Hematopoietic multipotent progenitor cell treated with erythropoietin and hydrocortisone succinate and interleukin-3 and kit ligand, for 17 days (in vitro differentiated cells): ENCODE data around the gene INPP5A.
A peak's percentile ranks its signal among the peaks of the same experiment; 100 is the strongest.

Experiments used
- DNase-seq: peaks from one replicate; pipeline ENCODE4 v3.0.0-alpha.2; 2015; ENCODE audit warnings: low spot score

The INPP5A gene

GRCh38 chr10:132614431-132615340 is 77.1 kb downstream of the INPP5A start:
- DNase-seq, result no peak

GRCh38 chr10:132615341-132616169 is 78.0 kb downstream of the INPP5A start:
- no peak for DNase-seq

- DNase-seq, result no peak
These were observed 78.8 kb downstream of the INPP5A start for GRCh38 chr10:132616170-132616995.

- DNase-seq, result no peak
These were observed 79.6 kb downstream of the INPP5A start for GRCh38 chr10:132616996-132617736.

GRCh38 chr10:132617737-132618052 is 80.1 kb downstream of the INPP5A start:
- no peak for DNase-seq

GRCh38 chr10:132618158-132618919 is 80.8 kb downstream of the INPP5A start:
- no peak for DNase-seq

- no peak for DNase-seq
These were observed 82.3 kb downstream of the INPP5A start for GRCh38 chr10:132619927-132620326.

- no peak for DNase-seq
These were observed 86.7 kb downstream of the INPP5A start for GRCh38 chr10:132624061-132624846.

GRCh38 chr10:132624847-132625471 is 87.4 kb downstream of the INPP5A start:
- DNase-seq, result no peak

- no peak for DNase-seq
These were observed 88.6 kb downstream of the INPP5A start for GRCh38 chr10:132626019-132626760.

- no peak for DNase-seq
These were observed 89.4 kb downstream of the INPP5A start for GRCh38 chr10:132626761-132627665.

- DNase-seq, result peak; percentile 53
These were observed 90.3 kb downstream of the INPP5A start for GRCh38 chr10:132627666-132628531.

GRCh38 chr10:132628966-132629900 is 91.6 kb downstream of the INPP5A start:
- no peak for DNase-seq

- no peak for DNase-seq
These were observed 92.6 kb downstream of the INPP5A start for GRCh38 chr10:132630156-132630555.

- no peak for DNase-seq
These were observed 93.2 kb downstream of the INPP5A start for GRCh38 chr10:132630666-132631337.
